K562 (cell line): ENCODE data around the gene LMO7. TPM values are rescaled to one million over a fixed set of nuclear protein-coding genes. Genes with fewer than 3 reads are reported as not detected.

Experiments used
- ATAC-seq: fragments of 200-7000 bp; cut with Tn5 transposase; 3 replicates; pipeline ENCODE4 v1.9.1; 2020; ENCODE audit warnings: moderate library complexity
- BruUV-seq: library from RNA; stranded (reverse); fragments of 400-500 nt; replicated peaks from 2 replicates; lab custom pipeline; 2021; lab: Mats Ljungman, UMichigan
- CTCF ChIA-PET: fragments of 300-600 bp; formaldehyde crosslinking; extraction: SDS; loops from one replicate; lab custom pipeline; 2021; ENCODE audit warnings: low intra/inter-chr PET ratio; lab: Yijun Ruan, JAX
- POLR2A ChIA-PET: fragments of 300-600, 350-650 bp; sonication (Branson Sonifier 250); formaldehyde crosslinking; extraction: SDS; loops from one replicate; lab custom pipeline; 2021; ENCODE audit warnings: antibody characterized with exemption, inconsistent platforms; lab: Yijun Ruan, JAX
- DNase-seq, 4 experiments: peaks; one replicate each; pipeline versions ENCODE4 v3.0.0 to v3.0.0-alpha.2; 2011 to 2018; ENCODE audit warnings: low spot score in 3 of 4, mixed read lengths in 3 of 4; ENCODE audit errors: extremely low read depth in 1 of 4
- FAIRE-seq: peaks from 2 replicates; lab custom pipeline; 2011; peaks lifted over from hg19 to GRCh38; lab: Jason Lieb, UNC
- H2AFZ ChIP-seq: 2 replicates; pipeline ENCODE4 v1.6.0; 2011; ENCODE audit warnings: low read depth, low read length, control low read depth, inconsistent platforms
- H3K27ac ChIP-seq: fragments of 200-600 bp; 3 replicates; pipeline ENCODE4 v1.8.0; 2011; ENCODE audit warnings: low read depth, mild to moderate bottlenecking, control low read depth, inconsistent platforms, low read length, moderate library complexity, mixed read lengths; ENCODE audit errors: extremely low read depth
- H3K27me3 ChIP-seq, 2 experiments: fragments of 300-600 bp in 1 of 2; 2 replicates in 1 of 2; 3 replicates in 1 of 2; pipeline versions ENCODE4 v1.6.0 to v1.8.0; 2011; ENCODE audit warnings: inconsistent platforms in 2 of 2, low read length in 2 of 2, mild to moderate bottlenecking in 1 of 2, mixed read lengths in 1 of 2, moderate library complexity in 1 of 2; ENCODE audit not compliant: control insufficient read depth in 2 of 2, insufficient read depth in 2 of 2
- H3K36me3 ChIP-seq: fragments of 300-600 bp; 3 replicates; pipeline ENCODE4 v1.8.0; 2011; ENCODE audit warnings: mild to moderate bottlenecking, low read length, inconsistent platforms; ENCODE audit not compliant: control insufficient read depth, insufficient read depth
- H3K4me1 ChIP-seq, 2 experiments: fragments of 200-600 bp in 1 of 2; replicated peaks in 1 of 2; 2 replicates in 1 of 2; 3 replicates in 1 of 2; pipeline versions ENCODE4 v1.5.1 to v1.8.0; 2011; ENCODE audit warnings: inconsistent platforms in 2 of 2, low read length in 2 of 2, mild to moderate bottlenecking in 1 of 2, mixed read lengths in 1 of 2, moderate library complexity in 1 of 2; ENCODE audit not compliant: control insufficient read depth in 2 of 2, insufficient read depth in 2 of 2
- H3K4me2 ChIP-seq: 2 replicates; pipeline ENCODE4 v1.6.1; 2011; ENCODE audit warnings: low read length, control low read depth, inconsistent platforms, mixed read lengths; ENCODE audit not compliant: insufficient read depth
- H3K4me3 ChIP-seq: fragments of 200-600 bp; sonication (generic), shearing (Covaris generic); 2 replicates; pipeline ENCODE4 v1.5.1; 2016; ENCODE audit warnings: control low read depth, inconsistent platforms
- H3K79me2 ChIP-seq: fragments of 200-600 bp; 3 replicates; pipeline ENCODE4 v1.8.0; 2011; ENCODE audit warnings: low read length, inconsistent platforms; ENCODE audit not compliant: control insufficient read depth, insufficient read depth
- H3K9ac ChIP-seq, 2 experiments: 2 replicates each; pipeline versions ENCODE4 v1.6.0 to v1.6.1; 2011; ENCODE audit warnings: low read depth in 2 of 2, low read length in 2 of 2, control low read depth in 1 of 2, inconsistent platforms in 1 of 2, mild to moderate bottlenecking in 1 of 2, mixed read lengths in 1 of 2; ENCODE audit not compliant: insufficient read depth in 1 of 2
- H3K9me1 ChIP-seq: one replicate; pipeline ENCODE4 v1.6.0; 2011; ENCODE audit warnings: inconsistent platforms, mild to moderate bottlenecking, low read length, moderate library complexity; ENCODE audit not compliant: control insufficient read depth, insufficient read depth
- H3K9me3 ChIP-seq: replicated peaks from 2 replicates; pipeline ENCODE4 v1.5.1; 2011; ENCODE audit warnings: low read depth, low read length, inconsistent platforms; ENCODE audit not compliant: control insufficient read depth, insufficient read depth
- H4K20me1 ChIP-seq: replicated peaks from 2 replicates; pipeline ENCODE4 v1.6.1; 2011; ENCODE audit warnings: low read length, inconsistent platforms, mixed read lengths; ENCODE audit not compliant: control insufficient read depth, insufficient read depth
- CC2D1A ChIP-seq: fragments of 450-650 bp; IDR thresholded peaks from 2 replicates; pipeline ENCODE4 v1.6.1; 2017; ENCODE audit warnings: mild to moderate bottlenecking
- CHD2 ChIP-seq: IDR thresholded peaks from 2 replicates; pipeline ENCODE4 v1.6.1; 2011; ENCODE audit warnings: low read depth, low read length
- CTBP1 ChIP-seq: fragments of 450-650 bp; IDR thresholded peaks from 2 replicates; pipeline ENCODE4 v1.6.1; 2016; ENCODE audit warnings: borderline replicate concordance
- DMBX1 ChIP-seq: fragments of 250-450 bp; sonication (Bioruptor Pico); IDR thresholded peaks from 2 replicates; pipeline ENCODE4 v1.8.0; 2022; ENCODE audit warnings: inconsistent platforms, mild to moderate bottlenecking, moderate library complexity, borderline replicate concordance
- DNMT1 ChIP-seq: fragments of 450-650 bp; IDR thresholded peaks from 2 replicates; pipeline ENCODE4 v1.6.1; 2016; ENCODE audit warnings: antibody characterized with exemption, mild to moderate bottlenecking
- HOXB6 ChIP-seq: fragments of 250-450 bp; sonication (Bioruptor Pico); IDR thresholded peaks from 2 replicates; pipeline ENCODE4 v1.5.1; 2022; ENCODE audit warnings: mild to moderate bottlenecking, borderline replicate concordance
- KAT2B ChIP-seq: IDR thresholded peaks from one replicate; pipeline ENCODE4 v1.6.1; 2012; ENCODE audit warnings: low read depth, mild to moderate bottlenecking, control low read depth, inconsistent platforms, low read length, moderate library complexity
- NR2C1 ChIP-seq, 2 experiments: fragments of 450-650 bp; IDR thresholded peaks; 2 replicates each; pipeline ENCODE4 v1.6.1; 2017; ENCODE audit warnings: mild to moderate bottlenecking in 2 of 2, antibody characterized with exemption in 1 of 2, inconsistent platforms in 1 of 2, missing compliant biosample characterization in 1 of 2, missing genetic modification characterization in 1 of 2
- POLR2AphosphoS2 ChIP-seq: IDR thresholded peaks from 2 replicates; pipeline ENCODE4 v1.6.1; 2012; ENCODE audit warnings: low read length, improper control_type of control experiment
- RBBP5 ChIP-seq: fragments of 200-600 bp; sonication (generic); IDR thresholded peaks from 2 replicates; pipeline ENCODE4 v1.6.1; 2012; ENCODE audit warnings: borderline replicate concordance, mild to moderate bottlenecking, low read length, control low read depth, inconsistent platforms; ENCODE audit not compliant: insufficient read depth, poor library complexity, severe bottlenecking
- SAP30 ChIP-seq: fragments of 200-600 bp; sonication (generic); IDR thresholded peaks from 2 replicates; pipeline ENCODE4 v1.6.1; 2012; ENCODE audit warnings: borderline replicate concordance, low read depth, mild to moderate bottlenecking, moderate library complexity, low read length, control low read depth, inconsistent platforms; ENCODE audit not compliant: insufficient read depth, poor library complexity, severe bottlenecking
- ZFP1 ChIP-seq: fragments of 450-650 bp; formaldehyde crosslinking; IDR thresholded peaks from 2 replicates; pipeline ENCODE4 v1.4.0; 2020; ENCODE audit warnings: mild to moderate bottlenecking, mixed read lengths
- ZFP91 ChIP-seq: sonication (generic); formaldehyde crosslinking; IDR thresholded peaks from 2 replicates; pipeline ENCODE4 v1.8.0; 2022; ENCODE audit warnings: mild to moderate bottlenecking, missing genetic modification reagents
- WGBS: fragments of 100-300 bp; shearing (Covaris generic); methylation state at CpG from one replicate; pipeline ENCODE4 v1.1.6; 2016; ENCODE audit warnings: low coverage, mixed read lengths; ENCODE audit not compliant: insufficient coverage; ENCODE audit errors: missing lambda C conversion rate; 5-methylcytosine and 5-hydroxymethylcytosine counted together
- in situ Hi-C: fragments of 300-500 bp; cut with MboI; formaldehyde crosslinking; loops from 4 replicates; pipeline ENCODE4 v1.15.0; 2018; ENCODE audit warnings: inconsistent platforms, mixed read lengths
- intact Hi-C: fragments of 100-400 bp; cut with micrococcal nuclease; formaldehyde crosslinking; loops from 2 replicates; pipeline ENCODE4 v1.14.2; 2022
- polyA plus RNA-seq, 8 experiments: library from polyadenylated mRNA; depleted of rRNA in 4 of 8; stranded (reverse) in 5 of 8; unstranded in 3 of 8; fragments of >200 nt; fragmentation: Nextera tagmentation in 2 of 8; fragmentation: Illumina TruSeq in 1 of 8; extraction: Ambion mirVana in 2 of 8; extraction: Trizol in 1 of 8; gene quantifications; 2 replicates each; pipeline versions ENCODE4 v1.2.1 to v1.2.3, GENCODE V29; 2011 to 2014; ENCODE audit warnings: inconsistent platforms in 1 of 8, missing spikeins in 1 of 8
- total RNA-seq, 7 experiments: library from RNA; depleted of rRNA in 6 of 7; stranded (reverse); fragments of >200 nt in 6 of 7; fragmentation: Illumina TruSeq in 2 of 7; extraction: Trizol in 2 of 7; gene quantifications; 2 replicates each; pipeline versions ENCODE4 v1.2.1 to v1.2.3, GENCODE V29; 2011 to 2021; ENCODE audit warnings: low replicate concordance in 1 of 7
- TF ChIP-seq, protein P1 (sequence below): fragments of 250-450 bp; sonication (Bioruptor Pico); IDR thresholded peaks from 2 replicates; pipeline ENCODE4 v1.8.0; 2021; ENCODE audit warnings: borderline replicate concordance, mild to moderate bottlenecking, moderate library complexity; ENCODE audit not compliant: poor library complexity, severe bottlenecking
- TF ChIP-seq, protein P2 (sequence below): IDR thresholded peaks from 3 replicates; pipeline ENCODE4 v1.6.1; 2011; ENCODE audit warnings: borderline replicate concordance, mild to moderate bottlenecking; ENCODE audit not compliant: insufficient read length, insufficient read depth
- TF ChIP-seq, protein P3 (sequence below), 2 experiments: fragments of 450-650 bp in 1 of 2; IDR thresholded peaks; 2 replicates each; pipeline ENCODE4 v1.6.1; 2011 to 2017; ENCODE audit warnings: low read depth in 2 of 2, antibody characterized with exemption in 1 of 2, borderline replicate concordance in 1 of 2, low read length in 1 of 2, mild to moderate bottlenecking in 1 of 2, mixed read lengths in 1 of 2; ENCODE audit not compliant: control insufficient read depth in 1 of 2

The LMO7 gene
- total and polyA plus RNA-seq, 9 of the 15 experiments (the other 6 are each of a cell fraction or from before 2014, with no cell fraction given) = 0.42 to 4.3 (median 1.7) TPM

- TF ChIP-seq, protein P1, sequence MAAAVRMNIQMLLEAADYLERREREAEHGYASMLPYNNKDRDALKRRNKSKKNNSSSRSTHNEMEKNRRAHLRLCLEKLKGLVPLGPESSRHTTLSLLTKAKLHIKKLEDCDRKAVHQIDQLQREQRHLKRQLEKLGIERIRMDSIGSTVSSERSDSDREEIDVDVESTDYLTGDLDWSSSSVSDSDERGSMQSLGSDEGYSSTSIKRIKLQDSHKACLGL (CRISPR knock-in tag) = no peak
- TF ChIP-seq CTBP1 = no peak
- TF ChIP-seq KAT2B = no peak
- TF ChIP-seq ZFP1 (CRISPR knock-in tag) = no peak
- no peak for TF ChIP-seq HOXB6 (CRISPR knock-in tag)
- TF ChIP-seq CC2D1A = no peak
- TF ChIP-seq, protein P2, sequence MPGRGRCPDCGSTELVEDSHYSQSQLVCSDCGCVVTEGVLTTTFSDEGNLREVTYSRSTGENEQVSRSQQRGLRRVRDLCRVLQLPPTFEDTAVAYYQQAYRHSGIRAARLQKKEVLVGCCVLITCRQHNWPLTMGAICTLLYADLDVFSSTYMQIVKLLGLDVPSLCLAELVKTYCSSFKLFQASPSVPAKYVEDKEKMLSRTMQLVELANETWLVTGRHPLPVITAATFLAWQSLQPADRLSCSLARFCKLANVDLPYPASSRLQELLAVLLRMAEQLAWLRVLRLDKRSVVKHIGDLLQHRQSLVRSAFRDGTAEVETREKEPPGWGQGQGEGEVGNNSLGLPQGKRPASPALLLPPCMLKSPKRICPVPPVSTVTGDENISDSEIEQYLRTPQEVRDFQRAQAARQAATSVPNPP = no peak
- no peak for TF ChIP-seq ZFP91 (CRISPR knock-in tag)
- no peak for TF ChIP-seq CHD2
- TF ChIP-seq DNMT1 = no peak
- no peak for TF ChIP-seq DMBX1
- TF ChIP-seq RBBP5 = no peak
- no peak for TF ChIP-seq SAP30
- no peak for TF ChIP-seq NR2C1 (IDR thresholded peaks at IDR 0.05)
- TF ChIP-seq NR2C1 (tag; IDR thresholded peaks at IDR 0.05) = no peak
- TF ChIP-seq, protein P3, sequence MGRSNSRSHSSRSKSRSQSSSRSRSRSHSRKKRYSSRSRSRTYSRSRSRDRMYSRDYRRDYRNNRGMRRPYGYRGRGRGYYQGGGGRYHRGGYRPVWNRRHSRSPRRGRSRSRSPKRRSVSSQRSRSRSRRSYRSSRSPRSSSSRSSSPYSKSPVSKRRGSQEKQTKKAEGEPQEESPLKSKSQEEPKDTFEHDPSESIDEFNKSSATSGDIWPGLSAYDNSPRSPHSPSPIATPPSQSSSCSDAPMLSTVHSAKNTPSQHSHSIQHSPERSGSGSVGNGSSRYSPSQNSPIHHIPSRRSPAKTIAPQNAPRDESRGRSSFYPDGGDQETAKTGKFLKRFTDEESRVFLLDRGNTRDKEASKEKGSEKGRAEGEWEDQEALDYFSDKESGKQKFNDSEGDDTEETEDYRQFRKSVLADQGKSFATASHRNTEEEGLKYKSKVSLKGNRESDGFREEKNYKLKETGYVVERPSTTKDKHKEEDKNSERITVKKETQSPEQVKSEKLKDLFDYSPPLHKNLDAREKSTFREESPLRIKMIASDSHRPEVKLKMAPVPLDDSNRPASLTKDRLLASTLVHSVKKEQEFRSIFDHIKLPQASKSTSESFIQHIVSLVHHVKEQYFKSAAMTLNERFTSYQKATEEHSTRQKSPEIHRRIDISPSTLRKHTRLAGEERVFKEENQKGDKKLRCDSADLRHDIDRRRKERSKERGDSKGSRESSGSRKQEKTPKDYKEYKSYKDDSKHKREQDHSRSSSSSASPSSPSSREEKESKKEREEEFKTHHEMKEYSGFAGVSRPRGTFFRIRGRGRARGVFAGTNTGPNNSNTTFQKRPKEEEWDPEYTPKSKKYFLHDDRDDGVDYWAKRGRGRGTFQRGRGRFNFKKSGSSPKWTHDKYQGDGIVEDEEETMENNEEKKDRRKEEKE (IDR thresholded peaks at IDR 0.05; ENCODE audit: borderline replicate concordance in 1 of 2, control insufficient read depth in 1 of 2, low read depth in 2 of 2, low read length in 1 of 2) = no peak
- TF ChIP-seq POLR2AphosphoS2 = no peak
- Histone ChIP-seq H2AFZ (no peak overlapping the region), H4K20me1 (no peaks in the 10 kb centered on the region), H3K79me2 (no peaks in the 10 kb centered on the region), H3K9me3 (no peaks in the 10 kb centered on the region), H3K4me2 (no peak overlapping the region), H3K27ac (no peak overlapping the region), H3K9me1 (no peaks in the 10 kb centered on the region), H3K4me1 (no peaks in the 10 kb centered on the region), H3K27me3 (no peaks in the 10 kb centered on the region), H3K4me3 (no peak overlapping the region), H3K36me3 (no peaks in the 10 kb centered on the region), H3K9ac (no peak overlapping the region)
- in situ Hi-C loops (loop anchor here (25.0 kb wide), 1 partner anchor 1039 kb away; no protein-coding TSS in a partner anchor), intact Hi-C loops (loop anchor here (10.0 kb wide), 2 partner anchors 291 to 1111 kb away; no protein-coding TSS in a partner anchor)
- 75% methylated on average over 7 of the region's 10 CpGs for WGBS
- ATAC-seq (no peak), DNase-seq (no peak), FAIRE-seq (no peak)
- POLR2A ChIA-PET = no interaction called here
- CTCF ChIA-PET = no interaction called here
- no TSS peak for BruUV-seq
Observed at GRCh38 chr13:75873494-75873893, 237.4 kb downstream of the LMO7 start.
